RWPE1 (cell line): ENCODE data around the gene TLX1.

Source experiments
- CTCF ChIA-PET: fragments of 350-600 bp; sonication (Branson Sonifier 250); formaldehyde crosslinking; extraction: SDS; loops from one replicate; lab custom pipeline; 2021; lab: Yijun Ruan, JAX
- POLR2A ChIA-PET: fragments of 400-600 bp; formaldehyde crosslinking; extraction: SDS; loops from one replicate; lab custom pipeline; 2020; ENCODE audit warnings: antibody characterized with exemption; ENCODE audit not compliant: low non-redundant PET; lab: Yijun Ruan, JAX
- DNase-seq: peaks from one replicate; pipeline ENCODE4 v3.0.0; 2012; ENCODE audit warnings: low spot score
- H3K27ac ChIP-seq: fragments of 450-650 bp; 2 replicates; pipeline ENCODE4 v1.5.1; 2017
- CTCF ChIP-seq: fragments of 450-650 bp; conservative IDR thresholded peaks from 2 replicates; pipeline ENCODE4 v1.5.1; 2017; ENCODE audit warnings: low read depth, mild to moderate bottlenecking

The TLX1 gene

GRCh38 chr10:101130984-101131961 lies at the start of gene TLX1:
Gene TLX1 (plus strand): TSS chr10:101131300. CDS start chr10:101131542, 242 bp downstream.
- no peak within 1 kb of the TSS for H3K27ac ChIP-seq
- CTCF ChIA-PET = interaction anchor here (0.6 to 4.0 kb wide), 4 partner anchors 9 to 63 kb away, joined by 3 to 15 read pairs (median 6); no protein-coding TSS in a partner anchor

GRCh38 chr10:101085846-101086245 lies 45.3 kb upstream of the TLX1 start:
- ChIA-PET POLR2A (no interaction called here), CTCF (interaction anchor here (0.6 to 3.9 kb wide), 3 partner anchors 9 to 56 kb away, joined by 5 to 19 read pairs (median 9); no protein-coding TSS in a partner anchor)
- H3K27ac ChIP-seq = no peak overlapping the region
- no peak for TF ChIP-seq CTCF
- DNase-seq = peak; percentile 47

More at GRCh38 chr10:101130984-101131961, at the start of gene TLX1:
- POLR2A ChIA-PET = no interaction called here
- TF ChIP-seq CTCF = no peak
- DNase-seq = no peak

GRCh38 chr10:101087376-101087775 lies 43.7 kb upstream of the TLX1 start:
- no peak for TF ChIP-seq CTCF
- H3K27ac ChIP-seq = no peak overlapping the region
- ChIA-PET POLR2A (no interaction called here), CTCF (interaction anchor here (1.3 to 1.9 kb wide), 2 partner anchors 8 to 55 kb away, joined by 8 to 9 read pairs; no protein-coding TSS in a partner anchor)
- DNase-seq = no peak

GRCh38 chr10:101087965-101088364 lies 43.1 kb upstream of the TLX1 start:
- no peak overlapping the region for H3K27ac ChIP-seq
- POLR2A ChIA-PET = interaction anchor here (0.5 kb wide), 1 partner anchor 651 kb away, joined by 4 read pairs; no protein-coding TSS in a partner anchor
- CTCF ChIA-PET = interaction anchor here (1.3 kb wide), 1 partner anchor 54 kb away, joined by 8 read pairs; no protein-coding TSS in a partner anchor
- DNase-seq = no peak
- TF ChIP-seq CTCF = no peak

GRCh38 chr10:101089520-101090299 lies 41.4 kb upstream of the TLX1 start:
- no peak for TF ChIP-seq CTCF

More at GRCh38 chr10:101089520-101090299, 41.4 kb upstream of the TLX1 start:
- ChIA-PET POLR2A (no interaction called here), CTCF (interaction anchor here (0.7 kb wide), 1 partner anchor 939 kb away, joined by 3 read pairs; no protein-coding TSS in a partner anchor)
- DNase-seq = no peak
- no peak overlapping the region for H3K27ac ChIP-seq
